Measurements from ENCODE around the gene RELN. TPM values are rescaled to one million over a fixed set of nuclear protein-coding genes. Genes with fewer than 3 reads are reported as not detected.

RELN gene
- total RNA-seq, 1 experiment from 2014 or later: 0.02 TPM

GRCh38 chr7:103462358-103462757 lies 527.1 kb downstream of the RELN start:
- Histone ChIP-seq H3T11ph (ENCODE audit: low read length) (no peak overlapping the region), H2BK15ac (ENCODE audit: low read depth, low read length) (no peak overlapping the region), H3K23ac (ENCODE audit: insufficient read length, low read depth, low read length) (no peak overlapping the region), H3K27me3 (ENCODE audit: insufficient read depth, low read length) (no peaks in the 10 kb centered on the region), H4K91ac (ENCODE audit: insufficient read length, low read depth, low read length) (no peak overlapping the region), H4K20me1 (ENCODE audit: control insufficient read depth, insufficient read depth, insufficient read length) (no peaks in the 10 kb centered on the region), H3K4ac (ENCODE audit: low read depth, low read length) (no peak overlapping the region), H3K79me2 (ENCODE audit: insufficient read depth, low read length) (no peaks in the 10 kb centered on the region), H2BK20ac (ENCODE audit: low read depth, low read length, poor library complexity, severe bottlenecking) (no peak overlapping the region), H3K4me1 (ENCODE audit: insufficient read depth, low read length) (no peaks in the 10 kb centered on the region), H2BK5ac (ENCODE audit: insufficient read length, low read length) (no peak overlapping the region), H2AFZ (ENCODE audit: low read length) (no peak overlapping the region), H3K18ac (ENCODE audit: insufficient read length, low read depth, low read length) (no peak overlapping the region), H3K56ac (ENCODE audit: insufficient read length, low read depth, low read length) (no peak overlapping the region), H2AK5ac (ENCODE audit: insufficient read length, low read length) (no peak overlapping the region), H3K27ac (ENCODE audit: insufficient read length, low read depth, low read length) (no peak overlapping the region), H4K8ac (replicated peaks; ENCODE audit: insufficient read length, low read depth, low read length) (no peak overlapping the region), H3K23me2 (ENCODE audit: insufficient read length, low read depth, low read length, poor library complexity, severe bottlenecking) (no peaks in the 10 kb centered on the region), H2BK12ac (ENCODE audit: insufficient read length, low read depth, low read length) (no peak overlapping the region), H4K5ac (ENCODE audit: insufficient read length, low read depth, low read length) (no peak overlapping the region), H3K9ac (ENCODE audit: extremely low read depth, insufficient read length, low read length) (no peak overlapping the region), H3K14ac (ENCODE audit: insufficient read depth, low read length) (no peak overlapping the region), H3K79me1 (ENCODE audit: insufficient read depth, low read depth, low read length, poor library complexity, severe bottlenecking) (no peaks in the 10 kb centered on the region), H2BK120ac (ENCODE audit: low read depth, low read length, poor library complexity, severe bottlenecking) (no peak overlapping the region), H3K4me2 (ENCODE audit: insufficient read depth, insufficient read length, low read length) (no peak overlapping the region), H3K9me3 (ENCODE audit: control insufficient read depth, low read depth, low read length) (no peaks in the 10 kb centered on the region)
- Mint-ChIP-seq H3K9me3 (no peaks in the 10 kb centered on the region), H3K27me3 (ENCODE audit: low read depth) (peaks cover 25% of the 10 kb centered on the region), H3K4me1 (no peaks in the 10 kb centered on the region), H3K4me3 (no peak overlapping the region), H3K36me3 (ENCODE audit: insufficient read depth in 1 of 3, low read depth in 3 of 3) (no peaks in the 10 kb centered on the region), H3K27ac (no peak overlapping the region)
- WGBS (ENCODE audit: extremely low coverage, insufficient read length, low lambda C conversion rate): no CpG with 5 or more reads among the region's 7 CpGs
- no peak for DNase-seq
- TF ChIP-seq CTCF (conservative IDR thresholded peaks at IDR 0.05): no peak

All from H9 (cell line).